H1 (cell line): ENCODE results near the gene GSE1. TPM values are rescaled to one million over a fixed set of nuclear protein-coding genes. Genes with fewer than 3 reads are reported as not detected.

Source experiments
- ATF2 ChIP-seq: IDR thresholded peaks from 2 replicates; pipeline ENCODE4 v1.6.1; 2012; ENCODE audit warnings: low read length, inconsistent platforms
- BRCA1 ChIP-seq: IDR thresholded peaks from 2 replicates; pipeline ENCODE4 v1.6.1; 2012; ENCODE audit warnings: low read depth, low read length, improper control_type of control experiment
- CBX5 ChIP-seq: fragments of 300-800, 300-1000 bp; sonication (generic); IDR thresholded peaks from 2 replicates; pipeline ENCODE4 v1.7.1; 2016; ENCODE audit warnings: antibody characterized with exemption, low read length, low read depth
- CEBPB ChIP-seq: IDR thresholded peaks from 2 replicates; pipeline ENCODE4 v1.6.1; 2012; ENCODE audit warnings: low read depth, low read length
- CTCF ChIP-seq, 3 experiments: IDR thresholded peaks; 1 replicate in 2 of 3; 2 replicates in 1 of 3; pipeline versions ENCODE4 v1.5.1 to v1.6.1; 2011; ENCODE audit warnings: low read length in 3 of 3, mild to moderate bottlenecking in 3 of 3, inconsistent platforms in 2 of 3, low read depth in 1 of 3, moderate library complexity in 1 of 3; ENCODE audit not compliant: insufficient read depth in 1 of 3; ENCODE audit errors: control extremely low read depth in 1 of 3
- EGR1 ChIP-seq: IDR thresholded peaks from 2 replicates; pipeline ENCODE4 v1.6.1; 2011; ENCODE audit warnings: low read depth, low read length, borderline replicate concordance
- EZH2 ChIP-seq: fragments of 200-600 bp; sonication (generic); IDR thresholded peaks from 2 replicates; pipeline ENCODE4 v1.7.1; 2012; ENCODE audit warnings: low read depth, mild to moderate bottlenecking, moderate library complexity, low read length, inconsistent platforms; ENCODE audit not compliant: severe bottlenecking
- FOSL1 ChIP-seq: IDR thresholded peaks from 2 replicates; pipeline ENCODE4 v1.6.1; 2011; ENCODE audit warnings: mild to moderate bottlenecking, low read depth, low read length, moderate library complexity; ENCODE audit not compliant: insufficient read depth
- JUN ChIP-seq: IDR thresholded peaks from 2 replicates; pipeline ENCODE4 v1.6.1; 2011; ENCODE audit warnings: low read depth, mild to moderate bottlenecking, improper control_type of control experiment, low read length
- KDM5A ChIP-seq: fragments of 200-600 bp; IDR thresholded peaks from 2 replicates; pipeline ENCODE4 v1.7.1; 2012; ENCODE audit warnings: mild to moderate bottlenecking, low read length, inconsistent platforms, mixed read lengths
- NANOG ChIP-seq: IDR thresholded peaks from 2 replicates; pipeline ENCODE4 v1.6.1; 2011; ENCODE audit warnings: low read length, low read depth, mild to moderate bottlenecking, inconsistent platforms; ENCODE audit not compliant: insufficient read depth, poor library complexity, severe bottlenecking
- POLR2A ChIP-seq, 2 experiments: IDR thresholded peaks; 1 replicate in 1 of 2; 2 replicates in 1 of 2; pipeline ENCODE4 v1.6.1; 2011; ENCODE audit warnings: low read depth in 2 of 2, low read length in 2 of 2, mild to moderate bottlenecking in 2 of 2; ENCODE audit errors: control extremely low read depth in 1 of 2
- POU5F1 ChIP-seq: IDR thresholded peaks from 2 replicates; pipeline ENCODE4 v1.6.1; 2011; ENCODE audit warnings: low read depth, mild to moderate bottlenecking, low read length, moderate library complexity
- RNF2 ChIP-seq: fragments of 200-900, 300-1000 bp; sonication (generic); IDR thresholded peaks from 2 replicates; pipeline ENCODE4 v1.7.1; 2016; ENCODE audit warnings: borderline replicate concordance, low read depth, mild to moderate bottlenecking, antibody characterized with exemption, low read length; ENCODE audit not compliant: poor library complexity, severe bottlenecking; ENCODE audit errors: missing control alignments
- SIRT6 ChIP-seq: IDR thresholded peaks from one replicate; pipeline ENCODE4 v1.7.1; 2012; ENCODE audit warnings: low read length, inconsistent platforms
- SP1 ChIP-seq: IDR thresholded peaks from 2 replicates; pipeline ENCODE4 v1.6.1; 2011; ENCODE audit warnings: low read depth, low read length
- SP4 ChIP-seq: IDR thresholded peaks from 2 replicates; pipeline ENCODE4 v1.6.1; 2012; ENCODE audit warnings: low read length, inconsistent platforms
- SRF ChIP-seq: IDR thresholded peaks from 2 replicates; pipeline ENCODE4 v1.6.1; 2011; ENCODE audit warnings: mild to moderate bottlenecking, low read depth, low read length, moderate library complexity
- USF2 ChIP-seq: IDR thresholded peaks from 2 replicates; pipeline ENCODE4 v1.6.1; 2011; ENCODE audit warnings: low read length, improper control_type of control experiment
- ZNF274 ChIP-seq: IDR thresholded peaks from 2 replicates; pipeline ENCODE4 v1.7.0; 2012; ENCODE audit warnings: low read length, borderline replicate concordance; ENCODE audit errors: extremely low read depth
- polyA plus RNA-seq, 7 experiments: library from polyadenylated mRNA; depleted of rRNA in 3 of 7; stranded (reverse) in 5 of 7; unstranded in 2 of 7; fragments of >200 nt in 5 of 7; fragments of 200-250 nt in 2 of 7; gene quantifications; 1 replicate in 5 of 7; 2 replicates in 1 of 7; 4 replicates in 1 of 7; pipeline versions ENCODE4 v1.2.1 to v1.2.3, GENCODE V29; 2011 to 2013; ENCODE audit warnings: missing spikeins in 2 of 7, mixed read lengths in 2 of 7
- total RNA-seq: library from RNA; stranded (reverse); fragmentation: NEBNext Ultra II Directional; extraction: Animal tissue kit (Norgen Biotek cat#: 25700); gene quantifications from 2 replicates; pipeline ENCODE4 v1.2.1, GENCODE V29; 2021

Gene GSE1
- total and polyA plus RNA-seq, 2 of the 8 experiments (the other 6 are each of a cell fraction or from before 2014, with no cell fraction given), result 26.0 to 65.6 TPM

- no peak for TF ChIP-seq ATF2
- no peak for TF ChIP-seq USF2
- no peak for TF ChIP-seq SP1
- no peak for TF ChIP-seq CEBPB
- no peak for TF ChIP-seq SP4
- no peak for TF ChIP-seq SIRT6
- TF ChIP-seq EGR1, result no peak
- TF ChIP-seq KDM5A, result no peak
- TF ChIP-seq CBX5, result no peak
- peak in 2 of 3 experiments; percentile 47 to 68; a peak in 2 of 4 replicates for TF ChIP-seq CTCF (IDR thresholded peaks at IDR 0.05; ENCODE audit: control extremely low read depth in 1 of 3, insufficient read depth in 1 of 3, low read depth in 1 of 3, low read length in 3 of 3)
- TF ChIP-seq FOSL1, result no peak
- TF ChIP-seq BRCA1, result no peak
- no peak for TF ChIP-seq ZNF274
- peak in 1 of 2 experiments; percentile 46; a peak in 2 of 3 replicates for TF ChIP-seq POLR2A (IDR thresholded peaks at IDR 0.05; ENCODE audit: control extremely low read depth in 1 of 2, low read depth in 2 of 2, low read length in 2 of 2)
- TF ChIP-seq JUN, result no peak
- TF ChIP-seq RNF2, result no peak
- TF ChIP-seq NANOG, result no peak
- TF ChIP-seq EZH2, result no peak
- no peak for TF ChIP-seq SRF
- TF ChIP-seq POU5F1, result no peak
These were observed 62.2 kb downstream of the GSE1 start (continued) for GRCh38 chr16:85675251-85675874.
